Loucy (cell line): ENCODE data around the gene KRTAP22-1.

Experiments
- H2AFZ ChIP-seq: fragments of 200-600 bp; sonication (generic); 2 replicates; pipeline ENCODE4 v1.6.0; 2016; ENCODE audit warnings: antibody characterized with exemption, mild to moderate bottlenecking, low read length, moderate library complexity
- H3F3A ChIP-seq: fragments of 200-600 bp; 2 replicates; pipeline ENCODE4 v1.6.0; 2016; ENCODE audit warnings: antibody characterized with exemption, low read depth, mild to moderate bottlenecking
- H3K27me3 ChIP-seq: fragments of 200-600 bp; sonication (generic); 2 replicates; pipeline ENCODE4 v1.6.1; 2014; ENCODE audit warnings: low read length, mild to moderate bottlenecking; ENCODE audit not compliant: insufficient read depth, poor library complexity, severe bottlenecking
- H3K36me3 ChIP-seq: fragments of 200-600 bp; sonication (generic); 2 replicates; pipeline ENCODE4 v1.6.1; 2016; ENCODE audit warnings: low read length; ENCODE audit not compliant: insufficient read depth
- H3K4me1 ChIP-seq: fragments of 200-600 bp; sonication (generic); 2 replicates; pipeline ENCODE4 v1.5.1; 2014; ENCODE audit warnings: low read length, mild to moderate bottlenecking; ENCODE audit not compliant: insufficient read depth, poor library complexity, severe bottlenecking
- H3K4me2 ChIP-seq: fragments of 200-600 bp; sonication (generic); 2 replicates; pipeline ENCODE4 v1.6.0; 2014; ENCODE audit warnings: antibody characterized with exemption, low read length, low read depth, mild to moderate bottlenecking; ENCODE audit not compliant: poor library complexity, severe bottlenecking
- H3K4me3 ChIP-seq: fragments of 200-600 bp; sonication (generic); 2 replicates; pipeline ENCODE4 v1.5.1; 2014; ENCODE audit warnings: low read length, mild to moderate bottlenecking, mixed read lengths; ENCODE audit not compliant: poor library complexity, severe bottlenecking
- H3K79me2 ChIP-seq: fragments of 200-600 bp; sonication (generic); 2 replicates; pipeline ENCODE4 v1.6.1; 2014; ENCODE audit warnings: low read length; ENCODE audit not compliant: insufficient read depth
- H3K9ac ChIP-seq: fragments of 200-600 bp; sonication (generic); 2 replicates; pipeline ENCODE4 v1.6.0; 2014; ENCODE audit warnings: mild to moderate bottlenecking, low read depth, low read length, moderate library complexity; ENCODE audit not compliant: poor library complexity, severe bottlenecking
- H3K9me2 ChIP-seq: fragments of 200-600 bp; sonication (generic); replicated peaks from 2 replicates; pipeline ENCODE4 v1.6.1; 2016; ENCODE audit warnings: low read depth, low read length, mixed read lengths
- H3K9me3 ChIP-seq: fragments of 200-600 bp; sonication (generic); 2 replicates; pipeline ENCODE4 v1.6.1; 2014; ENCODE audit warnings: mild to moderate bottlenecking, antibody characterized with exemption, low read length, low read depth; ENCODE audit not compliant: insufficient read depth
- H4K20me1 ChIP-seq: fragments of 200-600 bp; sonication (generic); 2 replicates; pipeline ENCODE4 v1.6.0; 2014; ENCODE audit warnings: antibody characterized with exemption, low read length, mild to moderate bottlenecking; ENCODE audit not compliant: insufficient read depth, poor library complexity, severe bottlenecking
- CTCF ChIP-seq: fragments of 200-600 bp; sonication (generic); conservative IDR thresholded peaks from 2 replicates; pipeline ENCODE4 v1.5.1; 2014; ENCODE audit warnings: mild to moderate bottlenecking, antibody characterized with exemption, low read length
- EZH2phosphoT487 ChIP-seq: fragments of 200-600 bp; IDR thresholded peaks from 2 replicates; pipeline ENCODE4 v1.6.1; 2018; ENCODE audit warnings: antibody characterized with exemption, mild to moderate bottlenecking, moderate library complexity, borderline replicate concordance

KRTAP22-1 gene

DNA sequence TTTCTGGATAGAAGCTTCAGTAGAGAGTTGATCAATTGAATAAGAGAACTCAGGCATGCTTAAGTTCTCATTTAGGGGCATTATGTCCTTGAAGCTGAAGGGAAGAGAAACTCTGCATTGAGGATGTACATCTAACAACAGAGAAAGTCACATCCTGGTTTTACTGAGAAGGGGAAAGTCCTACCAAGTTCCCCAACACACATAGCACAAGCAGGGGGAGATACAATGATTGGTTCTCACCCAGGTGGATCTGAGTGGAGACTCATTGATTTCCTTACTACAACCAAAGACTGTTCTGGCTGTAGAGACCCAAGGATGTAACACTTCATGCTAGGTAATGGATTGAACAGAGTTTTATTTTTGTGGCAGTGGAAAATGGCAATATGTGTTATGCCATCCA, 14.3 kb downstream of the KRTAP22-1 start:
- H3K9me2 ChIP-seq: no peaks in the 10 kb centered on the region
- TF ChIP-seq EZH2phosphoT487: no peak
- TF ChIP-seq CTCF: no peak
- no peaks in the 10 kb centered on the region for H3K79me2 ChIP-seq
- no peak overlapping the region for H3K9ac ChIP-seq
- no peaks in the 10 kb centered on the region for H3K27me3 ChIP-seq
- H3K4me2 ChIP-seq: no peak overlapping the region
- H3K36me3 ChIP-seq: no peaks in the 10 kb centered on the region
- no peaks in the 10 kb centered on the region for H3F3A ChIP-seq
- no peaks in the 10 kb centered on the region for H3K9me3 ChIP-seq
- no peak overlapping the region for H2AFZ ChIP-seq
- H4K20me1 ChIP-seq: no peaks in the 10 kb centered on the region
- H3K4me3 ChIP-seq: no peak overlapping the region
- no peaks in the 10 kb centered on the region for H3K4me1 ChIP-seq

- no peaks in the 10 kb centered on the region for H3K9me3 ChIP-seq
- TF ChIP-seq EZH2phosphoT487: no peak
- TF ChIP-seq CTCF: no peak
- no peaks in the 10 kb centered on the region for H3K4me1 ChIP-seq
- H2AFZ ChIP-seq: no peak within 1 kb of the TSS
- H4K20me1 ChIP-seq: no peaks in the 10 kb centered on the region
- H3K4me2 ChIP-seq: no peak within 1 kb of the TSS
- no peaks in the 10 kb centered on the region for H3K9me2 ChIP-seq
- H3K4me3 ChIP-seq: no peak within 1 kb of the TSS
- no peaks in the 10 kb centered on the region for H3K27me3 ChIP-seq
- no peaks in the 10 kb centered on the region for H3K36me3 ChIP-seq
- no peaks in the 10 kb centered on the region for H3F3A ChIP-seq
- H3K9ac ChIP-seq: no peak within 1 kb of the TSS
- H3K79me2 ChIP-seq: no peaks in the 10 kb centered on the region
Measured at GRCh38 chr21:30616125-30616524, 15.2 kb downstream of the KRTAP22-1 start, which contains the start of gene KRTAP20-1. Gene KRTAP20-1, plus strand, starts transcription at chr21:30616425. Its CDS starts 30 bp downstream, at chr21:30616455.

DNA sequence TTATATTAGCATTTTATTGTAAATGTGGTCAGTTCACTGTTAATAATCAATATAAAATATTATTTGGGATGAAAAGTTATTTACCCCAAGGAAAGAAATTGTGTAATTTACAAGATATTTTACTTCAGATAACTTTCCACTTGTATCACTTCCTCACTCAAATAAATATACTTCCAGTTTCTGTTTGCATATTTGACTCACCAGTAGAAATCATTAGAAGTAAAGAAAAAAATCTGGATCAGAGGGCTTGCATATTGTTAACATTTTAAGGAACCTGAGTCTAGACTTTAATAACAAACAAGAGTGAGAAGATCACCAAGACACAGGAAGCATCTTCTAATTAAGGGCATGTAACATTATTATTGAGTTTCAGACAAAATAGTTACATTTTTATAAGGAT, 19.2 kb downstream of the KRTAP22-1 start:
- Histone ChIP-seq H3K9me3 (peaks cover 4% of the 10 kb centered on the region; the same call in 1 of the 2 replicates), H3K27me3 (no peaks in the 10 kb centered on the region), H3K4me1 (no peaks in the 10 kb centered on the region), H3K4me2 (no peak overlapping the region), H3K9me2 (no peaks in the 10 kb centered on the region), H2AFZ (no peak overlapping the region), H3K9ac (no peak overlapping the region), H3F3A (no peaks in the 10 kb centered on the region), H3K36me3 (no peaks in the 10 kb centered on the region), H3K79me2 (no peaks in the 10 kb centered on the region), H3K4me3 (no peak overlapping the region), H4K20me1 (no peaks in the 10 kb centered on the region)
- no peak for TF ChIP-seq CTCF
